ENCODE measurements around the gene CHST11.

GRCh38 chr12:104560881-104561280 is 104.1 kb downstream of the CHST11 start:
- no peak for TF ChIP-seq CTCF (IDR thresholded peaks at IDR 0.05)
- TF ChIP-seq EZH2 (IDR thresholded peaks at IDR 0.05) = no peak

Data from neural progenitor cell (in vitro differentiated cells).